Upper lobe of left lung (tissue), 4 donors: ENCODE results near the gene GNAI1.

Experiments
- CTCF ChIP-seq, 6 experiments: fragments of 450-650 bp in 4 of 6; fragments of 200-600 bp in 2 of 6; sonication (generic) in 2 of 6; IDR thresholded peaks; one replicate each; pipeline ENCODE4 v1.5.1; 2016 to 2019; ENCODE audit warnings: antibody characterized with exemption in 6 of 6
- EP300 ChIP-seq, 4 donors: sonication (generic); formaldehyde crosslinking; IDR thresholded peaks; one replicate each; pipeline ENCODE4 v1.5.1; 2017; ENCODE audit warnings: antibody characterized with exemption in 4 of 4, control low read depth in 2 of 4
- POLR2A ChIP-seq, 4 donors: fragments of 450-650 bp; IDR thresholded peaks; one replicate each; pipeline ENCODE4 v1.5.1; 2016 to 2017; ENCODE audit warnings: antibody characterized with exemption in 4 of 4, mild to moderate bottlenecking in 2 of 4
- POLR2AphosphoS5 ChIP-seq, 2 donors: sonication (generic); formaldehyde crosslinking; IDR thresholded peaks; one replicate each; pipeline ENCODE4 v1.5.1; 2017; ENCODE audit warnings: antibody characterized with exemption in 2 of 2

- TF ChIP-seq EP300 (IDR thresholded peaks at IDR 0.05) (no peak), CTCF (IDR thresholded peaks at IDR 0.05) (no peak), POLR2A (IDR thresholded peaks at IDR 0.05) (no peak), POLR2AphosphoS5 (IDR thresholded peaks at IDR 0.05) (no peak)
Observed at GRCh38 chr7:80128918-80129317, 5.7 kb upstream of the GNAI1 start.
